Right ventricle myocardium superior (tissue), 1 donor: ENCODE data around the gene DCDC2B. TPM values are rescaled to one million over a fixed set of nuclear protein-coding genes. Genes with fewer than 3 reads are reported as not detected.
A peak's percentile ranks its signal among the peaks of the same experiment; 100 is the strongest.
"Not testable (repeated sequence)": the region's sequence is repeated elsewhere in the genome, so short reads cannot be mapped to it uniquely, and the experiment has no call there.

Experiments
- ATAC-seq: fragments of 200-7000 bp; cut with Tn5 transposase; one replicate; pipeline ENCODE4 v1.9.1; 2020; ENCODE audit warnings: mild to moderate bottlenecking; ENCODE audit not compliant: poor library complexity
- DNase-seq: peaks from one replicate; pipeline ENCODE4 v3.0.0-alpha.2; 2020
- intact Hi-C: fragments of 100-400 bp; cut with DNase I; formaldehyde crosslinking; loops from one replicate; pipeline ENCODE4 v1.11.2; 2022
- total RNA-seq: library from RNA; stranded (reverse); fragmentation: NEBNext Ultra II Directional; extraction: Animal tissue kit (Norgen Biotek cat#: 25700); gene quantifications from one replicate; pipeline ENCODE4 v1.2.1, GENCODE V29; 2021
- donor health status: DM: no; HTN: yes; CAD: no; lungs with severe emphysema.

The DCDC2B gene
- total RNA-seq, 1 donor from 2014 or later = not detected

DNA sequence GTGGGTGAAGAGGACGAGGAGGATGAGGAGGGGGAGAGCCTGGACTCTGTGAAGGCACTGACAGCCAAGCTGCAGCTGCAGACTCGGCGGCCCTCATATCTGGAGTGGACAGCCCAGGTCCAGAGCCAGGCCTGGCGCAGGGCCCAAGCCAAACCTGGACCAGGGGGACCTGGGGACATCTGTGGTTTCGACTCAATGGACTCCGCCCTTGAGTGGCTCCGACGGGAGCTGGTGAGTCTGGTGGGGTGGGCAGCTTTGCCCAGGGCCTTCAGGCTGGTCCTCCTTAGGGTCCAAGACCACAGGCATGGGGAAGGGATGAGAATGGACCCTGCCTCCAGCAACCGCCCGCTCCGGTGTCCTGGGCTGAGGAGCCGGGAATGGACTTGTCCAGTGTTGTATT, 38.6 kb downstream of the DCDC2B start:
- intact Hi-C loops = loop anchor here (10.0 kb wide), 1 partner anchor 47 kb away; the partner anchor contains the start of gene HDAC1
- peak; percentile 7 for ATAC-seq
- peak; percentile 48 for DNase-seq

DNA sequence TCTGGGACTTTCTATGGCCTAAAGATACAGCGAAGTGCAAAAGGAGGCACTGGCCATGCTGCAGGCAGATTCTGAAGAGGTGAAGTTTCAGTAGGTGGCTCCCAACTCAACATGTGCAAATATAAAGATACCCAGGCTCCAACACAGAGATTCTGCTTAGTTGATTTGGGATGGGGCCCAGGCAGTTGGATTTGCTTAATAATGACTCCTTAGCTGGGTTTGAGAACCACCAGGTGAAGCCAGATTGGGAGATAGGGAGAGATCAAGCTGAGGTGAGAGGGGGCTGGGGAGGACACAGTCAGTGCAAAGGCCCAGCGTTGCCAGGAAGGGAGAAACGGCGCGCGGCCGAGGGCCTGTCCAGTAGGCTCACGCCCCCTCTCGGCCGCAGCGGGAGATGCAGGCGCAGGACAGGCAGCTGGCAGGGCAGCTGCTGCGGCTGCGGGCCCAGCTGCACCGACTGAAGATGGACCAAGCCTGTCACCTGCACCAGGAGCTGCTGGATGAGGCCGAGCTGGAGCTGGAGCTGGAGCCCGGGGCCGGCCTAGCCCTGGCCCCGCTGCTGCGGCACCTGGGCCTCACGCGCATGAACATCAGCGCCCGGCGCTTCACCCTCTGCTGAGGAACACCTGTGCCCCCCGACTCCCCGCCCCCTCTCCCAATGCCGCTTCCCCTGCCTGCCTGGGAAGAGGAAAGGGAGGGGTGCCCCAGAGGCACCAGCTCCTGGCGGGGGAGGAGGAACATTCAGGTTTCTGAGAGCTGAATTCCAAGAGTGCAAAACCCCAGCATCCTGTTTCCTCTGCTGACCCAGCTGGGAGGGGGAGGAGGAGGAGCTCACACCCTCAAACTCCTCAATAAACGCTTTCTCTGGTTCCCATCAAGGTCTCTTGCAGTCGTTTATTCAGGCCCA, 39.3 kb downstream of the DCDC2B start:
- ATAC-seq (peak; percentile 75), DNase-seq (peak; percentile 94)
- intact Hi-C loops = loop anchor here (10.0 kb wide), 1 partner anchor 47 kb away; the partner anchor contains the start of gene HDAC1

DNA sequence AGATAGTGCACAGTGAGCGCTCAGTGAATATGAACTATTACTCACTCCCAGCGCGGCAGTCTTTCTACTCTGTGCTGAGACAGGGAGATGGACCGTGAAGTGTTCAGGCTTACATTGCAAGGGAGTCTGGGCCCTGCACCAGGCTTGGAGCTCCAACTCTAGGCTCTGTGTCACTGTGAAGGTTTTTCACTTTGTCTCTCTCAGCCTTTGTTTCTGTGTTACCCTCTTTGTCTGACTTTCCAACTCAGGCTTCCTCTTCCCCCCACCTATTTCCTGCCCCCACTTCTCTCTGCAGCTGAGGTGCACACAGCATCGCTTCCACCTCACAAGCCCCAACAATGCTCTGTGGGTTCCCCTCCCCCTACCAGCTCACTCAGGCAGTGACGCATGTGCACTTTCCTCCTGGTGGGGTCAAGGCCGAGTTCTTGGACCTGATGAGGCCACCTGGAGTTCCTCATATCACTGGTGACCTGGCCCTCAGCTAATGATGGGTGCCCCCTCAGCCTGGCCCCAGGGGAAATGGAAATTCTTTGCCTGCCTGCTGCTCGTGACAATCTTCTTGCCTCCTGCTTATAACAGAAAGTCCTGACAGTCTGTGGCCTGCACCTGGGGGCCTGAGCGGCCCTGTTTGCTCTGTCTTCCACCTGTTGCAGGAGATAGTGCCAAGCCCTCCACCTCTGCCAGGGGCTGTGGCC, 41.1 kb downstream of the DCDC2B start:
- intact Hi-C loops = loop anchor here (10.0 kb wide), 1 partner anchor 45 kb away; the partner anchor contains the start of gene HDAC1
- DNase-seq (peak; percentile 54), ATAC-seq (no peak)

DNA sequence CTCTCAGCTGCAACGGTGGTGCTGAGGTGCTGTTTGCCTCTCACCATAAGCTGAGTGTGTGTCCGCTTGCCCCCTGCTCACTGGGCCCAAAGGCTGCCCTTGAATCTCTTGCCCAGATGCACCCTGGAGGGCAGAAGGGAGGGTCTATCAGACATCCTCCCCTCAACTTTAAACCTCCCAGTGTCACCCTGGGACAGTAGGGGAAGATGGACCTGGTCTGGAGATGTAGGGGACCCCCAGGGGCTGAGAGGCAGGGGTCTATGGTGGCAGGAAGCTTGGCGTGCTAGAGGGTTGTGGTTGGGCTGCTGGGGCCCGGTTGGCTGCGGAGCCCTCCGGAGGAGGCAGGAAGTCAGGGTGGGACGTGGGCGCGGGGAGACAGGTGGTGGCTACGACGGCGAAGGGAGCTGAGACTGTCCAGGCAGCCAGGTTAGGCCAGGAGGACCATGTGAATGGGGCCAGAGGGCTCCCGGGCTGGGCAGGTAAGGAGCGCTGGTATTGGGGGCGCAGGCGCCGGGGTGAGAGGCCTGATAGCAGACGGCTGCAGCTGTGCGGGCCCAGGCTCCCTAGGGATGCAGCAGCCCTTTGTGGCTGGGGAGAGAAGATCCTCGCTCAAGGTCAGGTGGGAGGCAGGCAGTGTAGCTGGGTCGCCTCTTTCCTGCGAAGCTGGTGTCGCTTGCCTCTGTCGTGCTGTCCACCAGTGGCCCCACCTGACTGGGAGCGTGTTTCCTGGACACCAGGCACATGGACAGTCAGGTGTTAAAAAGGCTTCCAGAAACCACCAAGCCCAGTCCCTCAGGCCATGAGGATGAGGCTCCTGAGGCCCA, 42.2 kb downstream of the DCDC2B start, which contains the start of gene LCK:
Gene LCK (plus strand): TSS at position 373 of the 824 bp plus-strand sequence. CDS start 23,065 bp downstream, outside the sequence.
- ATAC-seq (no peak), DNase-seq (no peak)
- intact Hi-C loops = no loop called here

GRCh38 chr1:32255072-32256071, 46.5 kb downstream of the DCDC2B start:
- DNase-seq (no peak), ATAC-seq (no peak)
- intact Hi-C loops = no loop called here

- no peak for DNase-seq
- no peak for ATAC-seq
- intact Hi-C loops = no loop called here
Measured at GRCh38 chr1:32256473-32257226, 47.8 kb downstream of the DCDC2B start.

- no peak for ATAC-seq
- no peak for DNase-seq
- intact Hi-C loops = no loop called here
Measured at GRCh38 chr1:32257227-32257508, 48.3 kb downstream of the DCDC2B start.

GRCh38 chr1:32263236-32263593, 54.3 kb downstream of the DCDC2B start:
- ATAC-seq, DNase-seq, intact Hi-C loops: not testable (repeated sequence)

GRCh38 chr1:32263744-32264143, 54.9 kb downstream of the DCDC2B start:
- intact Hi-C loops = no loop called here
- no peak for ATAC-seq
- no peak for DNase-seq

Other genes starting within 250 kb of the DCDC2B start
- gene KHDRBS1, start 195.2 kb upstream of the DCDC2B start, total RNA-seq = 51.0 TPM
- 6.1 TPM for gene TMEM39B, start 136.2 kb upstream of the DCDC2B start, total RNA-seq
- gene KPNA6, start 101.0 kb upstream of the DCDC2B start, total RNA-seq = 69.4 TPM
- gene TXLNA, start 29.4 kb upstream of the DCDC2B start, total RNA-seq = 15.5 TPM
- gene CCDC28B, start 8.5 kb upstream of the DCDC2B start, total RNA-seq = 25.0 TPM
- gene IQCC, start 3.4 kb upstream of the DCDC2B start, total RNA-seq = 0.97 TPM
- 7.5 TPM for gene TMEM234, start 13.3 kb downstream of the DCDC2B start, total RNA-seq
- 97.2 TPM for gene EIF3I, start 13.3 kb downstream of the DCDC2B start, total RNA-seq
- gene FAM167B, start 38.1 kb downstream of the DCDC2B start, total RNA-seq = 8.1 TPM
- 0.51 TPM for gene LCK, start 42.2 kb downstream of the DCDC2B start, total RNA-seq
- gene HDAC1, start 83.0 kb downstream of the DCDC2B start, total RNA-seq = 41.0 TPM
- 16.1 TPM for gene MARCKSL1, start 127.1 kb downstream of the DCDC2B start, total RNA-seq
- gene FAM229A, start 153.4 kb downstream of the DCDC2B start, total RNA-seq = 1.7 TPM
- 1.0 TPM for gene TSSK3, start 153.4 kb downstream of the DCDC2B start, total RNA-seq
- gene BSDC1, start 185.4 kb downstream of the DCDC2B start, total RNA-seq = 43.7 TPM